Ovary (tissue), 9 donors: ENCODE results near the gene ZPR1. TPM values are rescaled to one million over a fixed set of nuclear protein-coding genes. Genes with fewer than 3 reads are reported as not detected.
"Not testable (repeated sequence)": the region's sequence is repeated elsewhere in the genome, so short reads cannot be mapped to it uniquely, and the experiment has no call there.

Experiments used
- DNase-seq, 5 donors: peaks; one replicate each; pipeline ENCODE4 v3.0.0-alpha.2; 2019 to 2020
- H3K27ac ChIP-seq, 2 donors: fragments of 200-600 bp; one replicate each; pipeline versions ENCODE4 v1.5.1 to v1.8.0; 2019 to 2022
- H3K27me3 ChIP-seq: fragments of 200-600 bp; one replicate; pipeline ENCODE4 v1.8.0; 2022
- H3K36me3 ChIP-seq: fragments of 200-600 bp; sonication (generic); one replicate; pipeline ENCODE4 v1.5.1; 2019
- H3K4me1 ChIP-seq: one replicate; pipeline ENCODE4 v1.8.1; 2013; ENCODE audit warnings: mild to moderate bottlenecking, moderate library complexity; ENCODE audit not compliant: insufficient read depth
- H3K4me3 ChIP-seq: fragments of 200-600 bp; sonication (generic); one replicate; pipeline ENCODE4 v1.5.1; 2017
- H3K9me3 ChIP-seq, 2 donors: fragments of 200-600 bp in 1 of 2; sonication (generic) in 1 of 2; one replicate each; pipeline versions ENCODE4 v1.5.1 to v1.8.1; 2013 to 2019; ENCODE audit warnings: mild to moderate bottlenecking in 1 of 2, moderate library complexity in 1 of 2
- CTCF ChIP-seq, 3 donors: fragments of 450-650 bp in 2 of 3; fragments of 200-600 bp in 1 of 3; IDR thresholded peaks; one replicate each; pipeline versions ENCODE4 v1.5.1 to v1.8.0; 2016 to 2022; ENCODE audit warnings: antibody characterized with exemption in 3 of 3, mild to moderate bottlenecking in 1 of 3
- EP300 ChIP-seq: sonication (generic); formaldehyde crosslinking; IDR thresholded peaks from one replicate; pipeline ENCODE4 v1.6.1; 2017; ENCODE audit warnings: antibody characterized with exemption
- POLR2A ChIP-seq: fragments of 450-650 bp; IDR thresholded peaks from one replicate; pipeline ENCODE4 v1.6.1; 2017; ENCODE audit warnings: antibody characterized with exemption, mild to moderate bottlenecking, moderate library complexity
- WGBS, 3 donors: extraction: QIAGEN DNeasy Blood & Tissue Kit in 1 of 3; methylation state at CpG; one replicate each; pipeline versions ENCODE4 v1.1.5 to v1.1.7; 2013 to 2017; 5-methylcytosine and 5-hydroxymethylcytosine counted together
- intact Hi-C, 4 donors: fragments of 100-400 bp; cut with DNase I; formaldehyde crosslinking; loops; one replicate each; pipeline versions ENCODE4 v1.11.0 to v1.15.1; 2022 to 2023
- polyA plus RNA-seq, 2 donors: library from polyadenylated mRNA; stranded (reverse); fragments of 200-250 nt in 1 of 2; fragments of 350-450 nt in 1 of 2; fragmentation: Illumina TruSeq in 1 of 2; extraction: RNeasy Lipid Tissue Mini Kit (QIAGEN cat#74804) in 1 of 2; gene quantifications; one replicate each; pipeline ENCODE4 v1.2.3, GENCODE V29; 2013 to 2014
- total RNA-seq, 7 donors: library from RNA; depleted of rRNA in 2 of 7; stranded (reverse); fragments of >200 nt in 2 of 7; fragmentation: NEBNext Ultra II Directional in 3 of 7; extraction: Animal tissue kit (Norgen Biotek cat#: 25700) in 3 of 7; gene quantifications; one replicate each; pipeline versions ENCODE4 v1.1.0 to v1.2.4, GENCODE V29; 2016 to 2023
- donor health status: DM: no; HTN: no; CAD: no; lungs with moderate emphysema.
- donor health status: DM: no; HTN: no; CAD: no.
- donor health status: Bipolar disorder and iron deficiency.
- donor health status: DM: yes; HTN: yes; CAD: no.
- donor health status: DM: no; HTN: no; CAD: no.
- donor health status: DM: yes; HTN: yes; CAD: no.

Gene ZPR1
- total and polyA plus RNA-seq, 9 donors, result 12.0 to 68.7 (median 37.0) TPM

GRCh38 chr11:116762132-116762531 lies 25.7 kb downstream of the ZPR1 start:
- intact Hi-C loops, result no loop called here
- no peak for TF ChIP-seq EP300
- no peak for TF ChIP-seq POLR2A
- TF ChIP-seq CTCF (IDR thresholded peaks at IDR 0.05), result no peak
- Histone ChIP-seq H3K36me3 (no peaks in the 10 kb centered on the region), H3K4me3 (no peak overlapping the region), H3K9me3 (no peaks in the 10 kb centered on the region), H3K27ac (no peak overlapping the region), H3K4me1 (no peaks in the 10 kb centered on the region), H3K27me3 (no peaks in the 10 kb centered on the region)
- no peak for DNase-seq
- 77 to 80% (median 79%) methylated on average over 2 of the region's 2 CpGs for WGBS, 3 donors

GRCh38 chr11:116756044-116756443 lies 31.8 kb downstream of the ZPR1 start:
- H3K4me1 ChIP-seq, DNase-seq, intact Hi-C loops, H3K27me3 ChIP-seq, H3K27ac ChIP-seq, H3K4me3 ChIP-seq, H3K36me3 ChIP-seq, H3K9me3 ChIP-seq: not testable (repeated sequence)
- WGBS, 3 donors, result 89 to 96% (median 91%) methylated on average over 8 of the region's 8 CpGs

- intact Hi-C loops, result no loop called here
- no peak overlapping the region for H3K4me3 ChIP-seq
- H3K27me3 ChIP-seq, result no peaks in the 10 kb centered on the region
- no peaks in the 10 kb centered on the region for H3K4me1 ChIP-seq
- no peaks in the 10 kb centered on the region for H3K9me3 ChIP-seq
- H3K27ac ChIP-seq, result no peak overlapping the region
- TF ChIP-seq CTCF (IDR thresholded peaks at IDR 0.05) (no peak), POLR2A (no peak), EP300 (no peak)
- 92 to 96% (median 95%) methylated on average over 2 of the region's 2 CpGs for WGBS, 3 donors
- H3K36me3 ChIP-seq, result no peaks in the 10 kb centered on the region
- DNase-seq, result no peak
These were observed 37.6 kb downstream of the ZPR1 start for GRCh38 chr11:116750070-116750718.

- no peak for TF ChIP-seq EP300
- TF ChIP-seq CTCF (IDR thresholded peaks at IDR 0.05), result no peak
- TF ChIP-seq POLR2A, result no peak
- Histone ChIP-seq H3K4me3 (no peak overlapping the region), H3K27me3 (no peaks in the 10 kb centered on the region), H3K27ac (no peak overlapping the region), H3K36me3 (no peaks in the 10 kb centered on the region), H3K9me3 (no peaks in the 10 kb centered on the region), H3K4me1 (peaks cover 8% of the 10 kb centered on the region)
- 33 to 49% (median 36%) methylated on average over 6 of the region's 6 CpGs for WGBS, 3 donors
- intact Hi-C loops, result no loop called here
- DNase-seq, result no peak
These were observed 45.7 kb downstream of the ZPR1 start for GRCh38 chr11:116742104-116742503.

- peaks cover 8% of the 10 kb centered on the region for H3K4me1 ChIP-seq
- H3K27me3 ChIP-seq, result no peaks in the 10 kb centered on the region
- H3K36me3 ChIP-seq, result no peaks in the 10 kb centered on the region
- intact Hi-C loops, result no loop called here
- H3K4me3 ChIP-seq, result no peak overlapping the region
- 60 to 67% (median 63%) methylated on average over 4 of the region's 4 CpGs for WGBS, 3 donors
- no peak overlapping the region for H3K27ac ChIP-seq
- H3K9me3 ChIP-seq, result no peaks in the 10 kb centered on the region
- TF ChIP-seq POLR2A, result no peak
- no peak for TF ChIP-seq CTCF (IDR thresholded peaks at IDR 0.05)
- TF ChIP-seq EP300, result no peak
- no peak for DNase-seq
These were observed 47.1 kb downstream of the ZPR1 start for GRCh38 chr11:116740741-116741140.
